HL-60 (cell line): Measurements from ENCODE around the gene PPP1R18.

Source experiments
- CTCF ChIP-seq: IDR thresholded peaks from one replicate; pipeline ENCODE4 v1.5.1; 2011; ENCODE audit warnings: low read length, control low read depth, inconsistent platforms; ENCODE audit not compliant: insufficient read depth
- GABPA ChIP-seq: IDR thresholded peaks from 2 replicates; pipeline ENCODE4 v1.6.1; 2012; ENCODE audit warnings: low read depth
- POLR2AphosphoS5 ChIP-seq: IDR thresholded peaks from 2 replicates; pipeline ENCODE4 v1.6.1; 2012; ENCODE audit warnings: low read depth
- REST ChIP-seq: IDR thresholded peaks from 2 replicates; pipeline ENCODE4 v1.6.1; 2012; ENCODE audit warnings: low read depth; ENCODE audit not compliant: insufficient replicate concordance

- TF ChIP-seq CTCF (no peak), POLR2AphosphoS5 (no peak), REST (no peak), GABPA (no peak)
These were observed 35.3 kb downstream of the PPP1R18 start for GRCh38 chr6:30651143-30651542.
